Endothelial cell of umbilical vein (primary cell): ENCODE data around the gene CTNS. TPM values are rescaled to one million over a fixed set of nuclear protein-coding genes. Genes with fewer than 3 reads are reported as not detected.

Experiments used
- BruUV-seq: library from RNA; stranded (reverse); fragments of 400-500 nt; replicated peaks from 2 replicates; lab custom pipeline; 2021; lab: Mats Ljungman, UMichigan
- CTCF ChIA-PET: fragments of 300-600, 350-600 bp; sonication (Branson Sonifier 250); formaldehyde crosslinking; loops from one replicate; lab custom pipeline; 2021; ENCODE audit warnings: antibody characterized with exemption, inconsistent platforms; lab: Charles Lee
- POLR2A ChIA-PET: fragments of 300-600, 350-600 bp; sonication (Branson Sonifier 250); formaldehyde crosslinking; loops from one replicate; lab custom pipeline; 2021; ENCODE audit warnings: antibody characterized with exemption, inconsistent platforms; lab: Charles Lee
- DNase-seq: peaks from one replicate; pipeline ENCODE4 v3.0.0-alpha.2; 2011; ENCODE audit warnings: low read depth, low spot score
- FAIRE-seq: peaks from 2 replicates; lab custom pipeline; 2011; peaks lifted over from hg19 to GRCh38; lab: Jason Lieb, UNC
- H2AFZ ChIP-seq: 2 replicates; pipeline ENCODE4 v1.6.0; 2012; ENCODE audit warnings: low read depth, low read length, control low read depth, inconsistent platforms
- H3K27ac ChIP-seq: 2 replicates; pipeline ENCODE4 v1.5.1; 2011; ENCODE audit warnings: low read depth, mild to moderate bottlenecking, control low read depth, low read length, moderate library complexity; ENCODE audit not compliant: insufficient read depth
- H3K27me3 ChIP-seq, 2 experiments: 2 replicates each; pipeline versions ENCODE4 v1.6.0 to v1.6.1; 2011; ENCODE audit warnings: low read length in 2 of 2, mixed read lengths in 1 of 2; ENCODE audit not compliant: control insufficient read depth in 2 of 2, insufficient read depth in 2 of 2
- H3K36me3 ChIP-seq, 2 experiments: 2 replicates in 1 of 2; 3 replicates in 1 of 2; pipeline ENCODE4 v1.5.1; 2011; ENCODE audit warnings: low read length in 2 of 2, mild to moderate bottlenecking in 1 of 2, moderate library complexity in 1 of 2; ENCODE audit not compliant: control insufficient read depth in 2 of 2, insufficient read depth in 2 of 2; ENCODE audit errors: extremely low read depth in 1 of 2
- H3K4me1 ChIP-seq: 3 replicates; pipeline ENCODE4 v1.5.1; 2011; ENCODE audit warnings: mild to moderate bottlenecking, low read length; ENCODE audit not compliant: control insufficient read depth, insufficient read depth; ENCODE audit errors: extremely low read depth
- H3K4me2 ChIP-seq: 2 replicates; pipeline ENCODE4 v1.6.1; 2011; ENCODE audit warnings: low read length, control low read depth, mixed read lengths; ENCODE audit not compliant: insufficient read depth
- H3K4me3 ChIP-seq, 3 experiments: fragments of 200-600 bp in 1 of 3; sonication (generic), shearing (Covaris generic) in 1 of 3; replicated peaks in 1 of 3; 2 replicates each; pipeline ENCODE4 v1.5.1; 2011 to 2016; ENCODE audit warnings: control low read depth in 3 of 3, low read length in 3 of 3, mild to moderate bottlenecking in 2 of 3, inconsistent platforms in 1 of 3, low read depth in 1 of 3, moderate library complexity in 1 of 3; ENCODE audit not compliant: insufficient read depth in 1 of 3
- H3K79me2 ChIP-seq: 2 replicates; pipeline ENCODE4 v1.6.0; 2012; ENCODE audit warnings: low read length, inconsistent platforms; ENCODE audit not compliant: control insufficient read depth, insufficient read depth
- H3K9ac ChIP-seq: replicated peaks from 2 replicates; pipeline ENCODE3; 2011; ENCODE audit warnings: low read length, control low read depth; ENCODE audit not compliant: insufficient read depth; ENCODE audit errors: extremely low read depth
- H3K9me1 ChIP-seq: replicated peaks from 3 replicates; pipeline ENCODE4 v1.6.0; 2011; ENCODE audit warnings: mild to moderate bottlenecking, low read length; ENCODE audit not compliant: control insufficient read depth, insufficient read depth; ENCODE audit errors: extremely low read depth
- H3K9me3 ChIP-seq: replicated peaks from 2 replicates; pipeline ENCODE4 v1.5.1; 2012; ENCODE audit warnings: low read length, inconsistent platforms; ENCODE audit not compliant: control insufficient read depth, insufficient read depth
- H4K20me1 ChIP-seq: replicated peaks from 2 replicates; pipeline ENCODE3; 2011; ENCODE audit warnings: mild to moderate bottlenecking, low read length; ENCODE audit not compliant: control insufficient read depth, insufficient read depth; ENCODE audit errors: extremely low read depth
- CTCF ChIP-seq, 2 donors: IDR thresholded peaks; 1 replicate in 1 of 2; 2 replicates in 1 of 2; pipeline ENCODE4 v1.5.1; 2011; ENCODE audit warnings: low read length in 2 of 2, mild to moderate bottlenecking in 2 of 2, moderate library complexity in 2 of 2, control low read depth in 1 of 2, inconsistent platforms in 1 of 2, low read depth in 1 of 2; ENCODE audit not compliant: insufficient read depth in 1 of 2; ENCODE audit errors: extremely low read depth in 1 of 2
- EZH2 ChIP-seq: IDR thresholded peaks from 2 replicates; pipeline ENCODE4 v1.6.1; 2012; ENCODE audit warnings: borderline replicate concordance, low read depth, mild to moderate bottlenecking, moderate library complexity, low read length, inconsistent platforms; ENCODE audit not compliant: severe bottlenecking
- FOS ChIP-seq: IDR thresholded peaks from 2 replicates; pipeline ENCODE4 v1.6.1; 2011; ENCODE audit warnings: mild to moderate bottlenecking, low read length, moderate library complexity, borderline replicate concordance; ENCODE audit not compliant: insufficient read depth
- GATA2 ChIP-seq: IDR thresholded peaks from 2 replicates; pipeline ENCODE4 v1.7.0; 2011; ENCODE audit warnings: low read depth, mild to moderate bottlenecking, moderate library complexity, mixed read lengths, low read length; ENCODE audit not compliant: insufficient read length, insufficient read depth
- JUN ChIP-seq: IDR thresholded peaks from 2 replicates; pipeline ENCODE4 v1.6.1; 2011; ENCODE audit warnings: borderline replicate concordance, low read depth; ENCODE audit not compliant: insufficient read length, insufficient read depth
- MAX ChIP-seq: IDR thresholded peaks from 2 replicates; pipeline ENCODE4 v1.6.1; 2011; ENCODE audit not compliant: insufficient read depth, insufficient read length
- MYC ChIP-seq: IDR thresholded peaks from one replicate; pipeline ENCODE4 v1.6.1; 2011; ENCODE audit warnings: mild to moderate bottlenecking, low read depth, low read length
- POLR2A ChIP-seq: IDR thresholded peaks from 2 replicates; pipeline ENCODE4 v1.6.1; 2012; ENCODE audit warnings: low read depth, mild to moderate bottlenecking, control low read depth, low read length
- POLR2AphosphoS5 ChIP-seq: IDR thresholded peaks from 2 replicates; pipeline ENCODE4 v1.6.1; 2012; ENCODE audit warnings: low read depth, mild to moderate bottlenecking, control low read depth, low read length, moderate library complexity; ENCODE audit not compliant: insufficient read depth
- dilution Hi-C: fragments of 300-500 bp; cut with MboI; formaldehyde crosslinking; loops from one replicate; pipeline ENCODE4 v1.15.0; 2019; ENCODE audit warnings: low sequenced_read_pairs; ENCODE audit not compliant: extremely low pct_ligation_motif_present
- intact Hi-C: fragments of 100-400 bp; cut with micrococcal nuclease; formaldehyde crosslinking; loops from one replicate; pipeline ENCODE4 v1.10.0; 2022
- polyA plus RNA-seq, 4 experiments: library from polyadenylated mRNA; depleted of rRNA in 3 of 4; stranded (reverse) in 3 of 4; unstranded in 1 of 4; fragments of >200 nt; gene quantifications; 2 replicates each; pipeline versions ENCODE4 v1.2.1 to v1.2.3, GENCODE V29; 2011 to 2012; ENCODE audit warnings: missing spikeins in 1 of 4
- total RNA-seq: library from RNA; stranded (reverse); gene quantifications from 2 replicates; pipeline ENCODE4 v1.2.3, GENCODE V29; 2021

The CTNS gene
- total and polyA plus RNA-seq, 2 donors (not counting 3 experiments of a cell fraction or from before 2014, with no cell fraction given): 17.9 to 25.9 TPM

- ChIA-PET CTCF (no interaction called here), POLR2A (interaction anchor here (4.2 kb wide), 1 partner anchor 7 kb away, joined by 17 read pairs; the partner anchor contains the start of genes EMC6 and TAX1BP3)
- Histone ChIP-seq H3K4me3 (no peak overlapping the region), H3K4me1 (peaks cover 6% of the 10 kb centered on the region), H2AFZ (no peak overlapping the region), H3K9me3 (no peaks in the 10 kb centered on the region), H3K9me1 (no peaks in the 10 kb centered on the region), H4K20me1 (no peaks in the 10 kb centered on the region), H3K36me3 (peaks cover 0 to 24% of the 10 kb centered on the region in 2 experiments), H3K4me2 (no peak overlapping the region), H3K27me3 (no peaks in the 10 kb centered on the region), H3K27ac (no peak overlapping the region), H3K79me2 (peaks cover 7% of the 10 kb centered on the region), H3K9ac (no peak overlapping the region)
- intact Hi-C loops: no loop called here
- FAIRE-seq (no peak), DNase-seq (no peak)
- dilution Hi-C loops: no loop called here
- TF ChIP-seq EZH2: no peak
- no peak for TF ChIP-seq POLR2AphosphoS5
- no peak for TF ChIP-seq FOS
- no peak for TF ChIP-seq POLR2A
- no peak for TF ChIP-seq MAX
- TF ChIP-seq GATA2: no peak
- no peak for TF ChIP-seq MYC
- TF ChIP-seq JUN: no peak
- no peak for TF ChIP-seq CTCF (IDR thresholded peaks at IDR 0.05; ENCODE audit: extremely low read depth in 1 of 2, insufficient read depth in 1 of 2, low read depth in 1 of 2, low read length in 2 of 2)
- no TSS peak for BruUV-seq
Measured at GRCh38 chr17:3660311-3660891, 23.8 kb downstream of the CTNS start.
